GM19397 (cell line): Measurements from ENCODE around the gene ARHGAP21.
"Not testable (repeated sequence)": the region's sequence is repeated elsewhere in the genome, so short reads cannot be mapped to it uniquely, and the experiment has no call there.

ENCODE experiments used
- ATAC-seq: cut with Tn5 transposase; IDR thresholded peaks from one replicate; pipeline ENCODE4 v1.9.1; 2021; ENCODE audit warnings: mild to moderate bottlenecking, moderate library complexity; ENCODE audit not compliant: unreplicated experiment

The ARHGAP21 gene

DNA sequence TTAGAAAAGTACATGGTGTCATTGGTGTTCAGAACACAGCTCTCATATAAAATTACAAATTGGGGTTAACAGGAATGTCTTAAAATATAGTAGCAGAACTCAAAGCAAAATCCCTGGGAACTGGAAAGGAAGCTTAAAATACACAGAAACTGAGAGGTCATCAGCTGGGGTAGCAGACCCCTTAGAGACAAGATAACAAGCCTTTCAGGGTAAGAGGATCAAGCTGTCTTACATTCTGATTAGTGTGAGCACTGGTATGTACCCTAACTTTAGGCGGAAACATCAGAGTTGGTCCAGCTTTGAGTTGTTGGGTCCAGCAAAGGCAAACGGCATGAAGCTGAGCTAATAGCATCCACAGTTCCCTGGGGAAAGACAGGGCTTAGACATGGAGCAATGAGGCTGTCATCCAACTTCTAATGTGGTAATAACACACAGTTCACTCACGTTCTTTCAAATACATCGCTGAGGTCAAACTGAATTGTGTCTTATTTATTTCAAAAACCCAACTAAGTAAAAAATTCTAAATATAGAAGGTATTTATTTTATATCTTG lies 32.6 kb downstream of the ARHGAP21 start:
- ATAC-seq, result no peak

DNA sequence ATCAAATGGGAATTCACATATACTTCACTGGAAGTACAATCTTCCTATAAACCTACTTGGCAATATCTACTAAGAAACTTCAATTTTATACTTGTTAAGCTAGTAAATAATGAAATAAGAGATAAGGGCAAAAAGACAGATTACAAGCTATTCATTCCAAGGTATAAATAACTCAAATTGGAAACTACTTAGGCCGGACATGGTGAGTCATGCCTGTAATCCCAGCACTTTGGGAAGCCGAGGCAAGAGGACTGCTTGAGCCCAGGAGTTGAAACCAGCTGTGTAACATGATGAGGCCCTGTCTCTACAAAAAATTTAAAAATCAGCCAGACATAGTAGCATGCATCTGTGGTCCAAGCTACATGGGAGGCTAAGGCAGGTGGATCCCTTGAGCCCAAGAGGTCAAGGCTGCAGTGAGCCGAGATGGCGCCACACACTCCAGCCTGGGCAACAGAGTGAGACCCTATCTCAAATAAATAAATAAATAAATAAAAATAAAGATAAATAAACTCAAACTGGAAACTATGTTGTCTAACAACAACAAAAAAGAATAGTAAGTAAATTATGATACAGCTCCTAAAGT lies 37.6 kb downstream of the ARHGAP21 start:
- no peak for ATAC-seq

DNA sequence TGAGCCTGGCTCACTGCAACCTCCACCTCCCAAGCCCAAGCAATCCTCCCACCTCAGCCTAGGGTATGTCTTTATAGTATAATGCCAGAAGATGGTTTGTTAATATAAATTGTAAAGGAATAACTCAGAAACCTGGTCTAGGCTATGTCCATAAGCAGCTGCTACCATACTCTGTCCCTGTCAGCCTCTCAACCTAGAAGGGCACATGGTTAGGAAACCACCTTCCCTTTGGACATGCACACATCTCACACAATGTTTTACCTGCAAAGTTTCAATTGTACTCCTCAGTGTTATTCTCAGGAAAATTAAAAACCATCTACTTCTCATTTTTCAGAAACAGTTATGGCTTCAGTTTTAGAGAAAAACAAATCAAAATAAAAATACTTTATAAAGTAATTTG lies 40.1 kb downstream of the ARHGAP21 start:
- ATAC-seq, result no peak

DNA sequence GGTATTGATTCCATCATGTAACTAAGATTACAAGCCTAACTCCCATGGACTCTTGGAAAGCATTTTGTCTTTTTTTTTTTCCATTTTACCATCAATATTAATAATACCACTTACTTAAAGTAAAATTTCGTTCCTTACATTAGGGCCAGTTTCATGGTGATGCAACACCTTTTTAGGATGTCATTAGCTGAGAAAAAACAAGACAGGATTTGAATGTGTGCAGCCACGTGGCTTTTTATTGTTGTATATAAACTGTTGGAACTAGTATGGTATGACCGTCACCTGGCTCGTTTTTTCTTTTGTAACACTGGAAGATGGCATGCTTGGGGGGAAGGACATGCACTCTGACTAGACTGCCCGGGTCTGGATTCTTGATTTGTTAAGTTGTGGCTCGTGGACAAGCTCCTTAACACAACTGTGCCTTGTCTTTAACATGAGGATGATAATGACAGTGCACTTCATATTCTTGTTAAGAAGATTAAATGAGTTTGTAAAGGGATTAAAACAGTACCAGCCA lies 42.1 kb downstream of the ARHGAP21 start:
- no peak for ATAC-seq

DNA sequence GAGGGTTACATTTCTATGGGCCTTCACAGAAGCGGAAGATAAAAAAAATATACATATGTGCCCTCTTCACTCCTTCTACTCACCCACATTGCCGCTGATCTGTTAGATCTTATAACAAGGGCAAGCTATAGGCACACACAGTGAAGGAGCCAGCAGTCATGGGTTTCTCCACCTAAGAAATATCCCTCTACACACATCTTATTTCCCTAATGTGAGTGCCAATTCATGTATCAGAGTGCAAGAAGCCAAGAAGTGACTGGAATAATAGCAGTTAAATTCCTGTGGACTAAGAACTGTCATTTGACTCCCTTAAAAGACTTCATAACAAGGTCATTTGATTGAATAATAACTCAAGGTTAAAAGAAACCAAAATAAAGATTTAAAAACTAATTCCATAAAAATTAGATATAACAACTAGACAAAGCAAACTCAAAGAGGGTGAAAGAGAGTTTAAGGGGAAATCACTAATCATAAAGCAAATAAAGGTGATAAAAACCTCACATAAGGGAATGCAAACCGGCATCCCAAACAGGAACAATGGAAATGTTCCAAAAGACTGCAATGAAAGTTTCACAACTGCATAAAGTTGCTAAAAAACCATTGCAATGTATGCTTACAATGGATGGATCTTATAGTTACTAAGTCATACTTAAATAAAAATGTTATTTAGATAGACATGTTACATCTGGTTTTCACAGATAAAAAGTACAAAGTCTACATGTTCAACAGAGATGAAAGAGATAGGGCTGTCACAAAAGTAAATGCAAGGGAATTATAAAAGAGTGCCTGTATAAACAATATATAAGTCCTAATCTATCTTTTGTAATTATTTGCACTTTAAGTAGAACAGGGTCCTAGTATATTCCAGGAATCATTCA lies 42.8 kb downstream of the ARHGAP21 start:
- ATAC-seq, result no peak

DNA sequence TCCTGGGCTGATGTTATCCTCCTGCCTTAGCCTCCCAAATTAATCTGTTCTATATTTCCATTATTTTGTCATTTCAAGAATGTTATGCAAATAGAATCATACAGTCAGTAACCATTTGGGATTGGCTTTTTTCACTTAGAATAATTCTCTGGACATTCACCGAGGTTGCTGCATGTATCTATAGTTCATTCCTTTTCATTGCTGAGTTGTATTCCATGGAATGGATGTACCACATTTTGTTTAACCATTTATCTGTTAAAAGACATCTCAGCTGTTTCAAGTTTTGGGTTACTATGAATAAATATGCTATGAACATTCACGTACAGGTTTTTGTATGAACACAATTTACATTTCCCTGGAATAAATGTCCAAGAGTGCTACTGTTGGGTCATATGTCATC lies 44.9 kb downstream of the ARHGAP21 start:
- no peak for ATAC-seq

DNA sequence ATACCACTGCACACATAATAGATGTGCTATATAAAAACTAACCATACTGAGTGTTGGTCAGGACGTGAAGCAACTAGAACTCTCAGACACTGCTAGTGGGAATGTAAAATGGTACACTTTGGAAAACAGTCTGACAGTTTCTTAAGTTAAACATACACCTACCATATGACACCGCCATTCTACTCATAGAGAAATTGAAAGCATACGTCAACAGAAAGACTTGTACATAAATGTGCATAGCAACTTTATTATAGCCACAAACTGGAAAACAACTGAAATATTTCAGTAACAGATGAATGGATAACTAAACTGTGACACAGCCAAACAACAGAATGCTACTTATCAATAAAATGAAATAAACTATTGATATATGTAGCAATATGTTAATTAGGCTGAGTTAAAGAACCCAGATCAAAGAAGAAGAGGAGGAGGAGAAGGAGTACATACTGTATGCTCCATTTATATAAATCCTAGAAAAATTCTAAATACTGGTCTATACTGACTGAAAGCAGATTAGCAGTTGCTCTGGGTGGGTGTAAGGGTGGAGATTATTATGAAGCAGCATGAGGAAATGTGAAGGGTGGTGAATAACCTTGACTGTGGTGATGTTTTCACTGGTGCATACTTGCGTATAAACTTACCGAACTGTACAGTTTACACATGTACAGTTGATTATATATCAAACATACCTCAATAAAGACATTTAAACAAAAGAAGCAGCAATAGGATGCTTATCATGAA lies 48.6 kb downstream of the ARHGAP21 start:
- no peak for ATAC-seq

DNA sequence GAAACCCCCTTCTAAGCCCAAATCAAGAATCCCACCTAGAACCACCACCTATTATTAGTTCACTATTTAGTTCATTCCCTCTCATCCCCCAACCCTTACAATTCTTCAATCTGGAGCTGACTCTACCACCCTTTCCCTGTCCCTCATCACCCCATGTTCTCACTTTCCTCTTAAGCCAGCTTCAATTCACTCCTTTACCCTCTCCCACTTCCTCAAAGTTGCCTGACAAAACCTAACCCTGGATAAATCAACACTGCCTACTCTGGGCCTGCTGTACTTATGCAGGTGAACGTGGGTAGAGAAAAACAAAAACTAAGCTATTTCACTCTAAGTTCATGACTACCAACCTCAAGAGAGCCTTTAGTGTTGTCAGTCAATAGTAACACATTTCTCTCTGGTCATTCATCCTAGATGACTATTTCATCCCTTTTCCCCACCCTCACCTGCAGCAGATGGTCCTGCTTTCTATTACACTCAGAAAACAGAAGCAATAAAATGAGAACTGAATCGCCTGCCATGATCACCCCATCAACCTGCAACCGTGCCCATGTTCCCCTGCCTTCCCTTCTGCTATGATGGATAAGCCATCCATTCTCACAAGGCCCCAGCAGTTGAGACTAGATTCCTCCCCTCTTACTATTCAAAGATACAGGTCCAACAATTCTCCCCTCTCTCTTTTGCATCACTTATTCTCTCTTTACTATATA lies 52.6 kb downstream of the ARHGAP21 start:
- ATAC-seq, result no peak

DNA sequence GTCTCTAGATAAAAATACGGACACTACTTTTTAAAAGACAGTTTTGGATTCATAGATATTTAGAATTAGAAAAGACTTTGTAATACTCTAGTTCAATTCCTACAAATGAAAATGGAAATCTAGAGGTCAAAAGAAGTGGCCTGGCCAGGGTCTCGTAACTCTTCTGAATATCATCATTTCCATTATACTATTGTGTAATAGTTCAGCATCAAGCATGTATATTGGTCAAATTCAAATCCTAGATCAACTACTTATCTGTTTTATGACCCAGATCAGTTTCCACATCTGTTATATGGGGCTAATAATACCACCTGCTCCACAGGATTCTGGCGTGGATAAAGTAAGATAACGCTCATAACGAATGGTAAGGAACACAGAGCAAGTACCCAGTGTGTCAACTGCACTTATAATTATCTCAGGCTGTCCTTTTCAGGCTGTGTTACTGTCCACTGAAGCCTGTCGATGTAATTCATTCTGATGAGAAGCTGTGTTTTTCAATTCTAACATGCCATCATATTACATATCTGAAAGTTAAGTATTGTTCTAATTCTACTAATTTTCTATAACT lies 54.3 kb downstream of the ARHGAP21 start:
- no peak for ATAC-seq

DNA sequence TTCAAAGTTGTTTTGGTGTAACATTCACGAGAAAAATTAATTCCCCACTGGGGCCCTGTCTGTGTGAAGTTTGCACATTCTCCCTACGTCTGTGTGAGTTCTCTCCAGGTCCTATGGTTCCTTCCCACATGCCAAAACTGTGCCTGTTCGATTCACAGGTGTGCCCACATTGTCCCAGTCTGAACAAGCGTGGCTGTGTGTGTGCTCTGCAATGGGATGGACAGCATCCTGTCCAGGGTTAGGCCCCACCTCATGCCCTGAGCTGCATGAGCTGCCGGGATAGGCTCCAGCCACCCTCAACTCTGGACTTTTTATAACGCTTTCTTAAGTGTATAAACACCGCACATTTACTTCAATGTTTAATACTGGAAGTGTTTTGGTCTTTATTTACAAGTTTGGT lies 55.4 kb downstream of the ARHGAP21 start:
- no peak for ATAC-seq

DNA sequence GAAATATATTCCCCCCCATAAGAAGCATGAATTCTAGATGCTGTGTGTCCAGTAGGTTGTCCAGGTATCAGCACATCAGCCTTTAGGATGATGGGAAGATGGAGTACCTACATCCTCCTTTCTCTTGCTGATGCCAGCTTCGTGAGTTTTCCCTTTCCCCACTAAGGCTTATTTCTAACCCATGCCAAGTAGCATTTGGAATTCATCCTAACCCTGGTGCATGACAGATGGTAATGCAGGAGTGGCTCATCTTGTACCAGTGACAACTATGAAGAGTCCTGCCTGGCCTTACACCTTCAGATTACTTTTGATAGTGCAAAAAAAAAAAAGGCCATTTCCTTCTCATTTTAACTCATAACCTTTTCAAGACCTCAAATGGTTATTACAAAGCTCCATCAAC lies 58.7 kb downstream of the ARHGAP21 start:
- no peak for ATAC-seq

DNA sequence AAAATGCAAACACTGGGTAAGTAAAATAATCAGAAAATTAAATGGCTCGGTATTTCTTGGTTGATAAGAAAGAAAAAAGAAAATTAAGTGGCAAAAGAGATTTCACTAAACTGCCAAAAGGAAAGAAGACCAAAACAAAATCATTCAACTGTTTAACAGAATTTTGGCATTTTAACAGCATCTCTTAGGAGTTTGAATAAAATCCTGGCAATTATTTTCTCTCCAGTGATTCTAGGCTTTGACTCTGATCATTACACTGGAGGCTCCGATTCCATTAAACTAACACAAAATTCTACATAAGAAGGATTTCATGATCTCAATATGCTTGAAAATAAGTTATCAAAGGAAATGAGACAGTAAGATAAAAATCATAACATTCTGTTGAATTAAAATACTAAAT lies 62.3 kb downstream of the ARHGAP21 start:
- no peak for ATAC-seq

DNA sequence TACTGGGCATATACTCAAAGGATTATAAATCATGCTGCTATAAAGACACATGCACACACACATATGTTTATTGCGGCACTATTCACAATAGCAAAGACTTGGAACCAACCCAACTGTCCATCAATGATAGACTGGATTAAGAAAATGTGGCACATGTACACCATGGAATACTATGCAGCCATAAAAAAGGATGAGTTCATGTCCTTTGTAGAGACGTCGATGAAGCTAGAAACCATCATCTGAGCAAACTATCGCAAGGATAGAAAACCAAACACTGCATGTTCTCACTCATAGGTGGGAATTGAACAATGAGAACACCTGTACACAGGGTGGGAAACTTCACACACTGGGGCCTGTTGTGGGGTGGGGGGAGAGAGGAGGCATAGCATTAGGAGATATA lies 65.4 kb downstream of the ARHGAP21 start:
- not testable (repeated sequence) for ATAC-seq

DNA sequence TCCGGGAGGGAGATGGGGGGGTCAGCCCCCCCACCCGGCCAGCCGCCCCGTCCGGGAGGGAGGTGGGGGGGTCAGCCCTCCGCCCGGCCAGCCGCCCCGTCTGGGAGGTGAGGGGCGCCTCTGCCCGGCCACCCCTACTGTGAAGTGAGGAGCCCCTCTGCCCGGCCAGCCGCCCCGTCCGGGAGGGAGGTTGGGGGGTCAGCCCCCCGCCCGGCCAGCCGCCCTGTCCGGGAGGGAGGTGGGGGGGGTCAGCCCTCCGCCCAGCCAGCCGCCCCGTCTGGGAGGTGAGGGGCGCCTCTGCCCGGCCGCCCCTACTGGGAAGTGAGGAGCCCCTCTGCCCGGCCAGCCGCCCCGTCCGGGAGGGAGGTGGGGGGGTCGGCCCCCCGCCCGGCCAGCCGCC lies 67.4 kb downstream of the ARHGAP21 start:
- ATAC-seq, result not testable (repeated sequence)

DNA sequence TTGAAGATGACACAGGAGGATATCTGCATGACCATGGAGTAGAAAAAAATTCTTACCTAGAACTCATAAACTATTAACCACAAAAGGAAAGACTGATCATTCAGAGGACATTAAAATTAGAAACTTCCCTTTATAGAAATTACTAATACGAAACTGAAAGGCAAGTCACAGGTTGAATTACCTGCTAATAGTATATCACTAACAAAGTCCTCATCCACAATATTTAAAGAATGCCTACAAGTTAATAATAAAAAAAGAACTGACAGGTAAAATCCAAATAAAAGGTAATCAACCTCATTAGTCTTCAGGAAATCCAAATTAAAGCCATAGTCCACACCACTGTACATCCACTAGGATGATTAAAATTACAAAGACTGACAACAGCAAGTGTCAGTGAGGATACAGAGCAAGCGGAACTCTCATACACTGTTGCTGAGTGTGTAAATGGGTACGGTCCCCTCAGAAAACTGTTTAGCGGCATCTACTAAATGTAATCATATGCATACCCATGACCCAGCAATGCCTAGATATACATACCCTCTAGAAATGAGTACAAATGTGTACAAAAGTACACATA lies 71.2 kb downstream of the ARHGAP21 start:
- peak; percentile 83 for ATAC-seq

DNA sequence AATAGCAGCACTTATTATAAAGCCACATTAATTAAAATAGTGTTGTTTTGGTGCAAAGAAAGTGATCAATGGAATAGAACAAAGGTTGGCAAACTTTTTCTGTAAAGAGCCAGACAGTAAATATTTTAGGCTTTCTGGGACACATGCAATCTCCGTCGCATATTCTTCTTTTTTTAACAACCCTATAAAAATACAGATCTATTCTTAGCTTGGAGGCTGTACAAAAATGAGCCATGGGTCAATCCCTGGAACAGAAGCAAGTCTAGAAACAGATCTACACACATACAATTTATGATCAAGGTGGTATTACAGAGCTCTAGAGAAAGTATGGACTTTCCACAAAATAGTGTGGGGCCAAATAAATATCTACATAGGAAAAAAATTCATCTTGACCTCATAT lies 71.8 kb downstream of the ARHGAP21 start:
- ATAC-seq, result no peak

DNA sequence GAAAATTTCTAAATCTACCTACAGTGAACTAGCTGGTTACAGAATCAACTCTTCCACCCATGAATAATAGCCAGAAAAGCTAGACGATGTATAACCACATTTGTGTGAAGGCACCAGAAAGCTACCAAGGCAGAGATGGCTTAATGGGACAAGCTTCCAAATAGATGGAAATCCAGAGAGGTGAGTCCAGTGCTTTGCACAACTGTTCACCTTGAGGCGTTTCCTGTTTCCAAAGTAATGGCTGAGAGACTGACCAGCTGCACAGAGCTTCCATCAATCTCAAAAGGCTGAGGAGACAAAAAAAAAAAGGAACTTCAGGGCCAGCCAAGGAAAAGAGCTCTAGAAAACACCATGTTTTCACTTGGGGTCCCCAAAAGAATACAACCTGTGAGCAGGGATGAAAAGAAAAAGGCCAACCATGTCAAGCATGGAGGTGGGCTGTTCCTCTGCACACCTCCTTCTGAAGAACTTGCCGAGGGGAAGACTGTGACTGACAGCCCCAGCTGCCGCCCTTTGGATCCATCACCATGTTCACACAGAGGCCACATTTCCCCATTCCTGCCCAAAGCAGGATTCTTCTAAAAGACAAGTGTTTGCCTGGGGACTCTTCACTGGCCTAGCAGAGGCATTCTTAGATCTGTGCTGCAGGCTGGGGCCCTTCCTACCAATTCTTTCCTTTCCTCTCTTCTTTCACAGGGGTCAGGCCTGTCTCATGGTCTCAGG lies 72.9 kb downstream of the ARHGAP21 start:
- ATAC-seq, result no peak

DNA sequence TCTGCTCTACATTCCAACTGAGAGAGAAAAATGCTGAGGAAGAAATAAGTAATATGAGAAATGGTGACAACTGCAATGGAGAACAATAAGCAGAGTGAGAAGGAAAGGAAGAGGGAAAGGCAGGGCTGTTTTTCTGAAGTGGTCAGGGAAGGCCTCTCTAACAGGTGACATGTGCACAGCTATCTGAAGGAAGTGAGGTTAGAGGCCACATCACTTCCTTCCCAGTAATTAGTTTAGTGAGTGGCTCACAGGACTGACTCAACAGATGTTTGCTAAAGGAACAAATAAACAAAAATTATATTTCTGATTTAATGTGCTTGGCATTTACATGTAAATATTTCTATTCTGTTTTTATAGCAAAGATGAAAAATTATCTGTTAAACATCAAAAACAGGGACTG lies 77.9 kb downstream of the ARHGAP21 start:
- ATAC-seq, result no peak

DNA sequence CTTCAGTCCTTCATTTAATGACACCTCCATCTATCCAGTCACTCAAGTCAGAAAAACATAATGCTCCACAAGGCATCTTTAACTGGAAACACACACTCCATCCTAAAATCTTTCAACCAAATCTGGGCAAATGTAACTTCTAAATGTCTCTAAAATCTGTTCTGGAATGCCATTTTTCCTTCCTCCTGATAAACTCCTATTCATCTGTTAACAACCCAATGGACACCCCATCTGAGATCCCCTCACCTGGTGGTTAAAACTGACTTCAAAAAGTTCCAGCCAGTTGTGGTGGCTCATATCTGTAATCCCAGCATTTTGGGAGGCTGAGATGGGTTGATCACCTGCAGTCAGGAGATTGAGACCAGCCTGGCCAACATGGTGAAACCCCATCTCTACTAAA lies 78.7 kb downstream of the ARHGAP21 start:
- ATAC-seq, result no peak
